HepG2 (cell line): Measurements from ENCODE around the gene DND1. TPM values are rescaled to one million over a fixed set of nuclear protein-coding genes. Genes with fewer than 3 reads are reported as not detected.
A peak's percentile ranks its signal among the peaks of the same experiment; 100 is the strongest.

Experiments used
- CBX1 ChIP-seq: IDR thresholded peaks from one replicate; pipeline ENCODE4 v1.6.1; 2016; ENCODE audit warnings: antibody characterized with exemption, low read depth
- CCDC6 ChIP-seq: sonication (generic); formaldehyde crosslinking; IDR thresholded peaks from 2 replicates; pipeline ENCODE4 v1.8.1; 2022; ENCODE audit warnings: mild to moderate bottlenecking, missing genetic modification reagents, moderate library complexity
- KMT2A ChIP-seq: sonication (generic); formaldehyde crosslinking; IDR thresholded peaks from 2 replicates; pipeline ENCODE4 v1.4.0; 2020; ENCODE audit warnings: missing genetic modification reagents
- LBX2 ChIP-seq: sonication (generic); formaldehyde crosslinking; IDR thresholded peaks from 2 replicates; pipeline ENCODE4 v1.5.0; 2020; ENCODE audit warnings: missing genetic modification reagents, mild to moderate bottlenecking, borderline replicate concordance
- MIER2 ChIP-seq: IDR thresholded peaks from 2 replicates; pipeline ENCODE4 v1.6.1; 2016; ENCODE audit warnings: missing biosample characterization, missing genetic modification reagents
- MIXL1 ChIP-seq: IDR thresholded peaks from 2 replicates; pipeline ENCODE4 v1.6.1; 2016
- MLLT10 ChIP-seq: sonication (generic); formaldehyde crosslinking; IDR thresholded peaks from 2 replicates; pipeline ENCODE4 v1.4.0; 2020; ENCODE audit warnings: missing genetic modification reagents
- MTF2 ChIP-seq: sonication (generic); formaldehyde crosslinking; IDR thresholded peaks from 2 replicates; pipeline ENCODE4 v1.5.0; 2020; ENCODE audit warnings: missing genetic modification reagents, borderline replicate concordance
- NR2C2 ChIP-seq: sonication (generic); formaldehyde crosslinking; IDR thresholded peaks from 2 replicates; pipeline ENCODE4 v1.4.0; 2020; ENCODE audit warnings: missing genetic modification reagents, mild to moderate bottlenecking, moderate library complexity, borderline replicate concordance
- STAT5B ChIP-seq: sonication (generic); formaldehyde crosslinking; IDR thresholded peaks from 2 replicates; pipeline ENCODE4 v1.4.0; 2020; ENCODE audit warnings: missing genetic modification reagents
- TBP ChIP-seq: sonication (generic); formaldehyde crosslinking; IDR thresholded peaks from 2 replicates; pipeline ENCODE4 v1.5.0; 2020; ENCODE audit warnings: missing genetic modification reagents
- TP53 ChIP-seq: sonication (generic); formaldehyde crosslinking; conservative IDR thresholded peaks from 2 replicates; pipeline ENCODE4 v1.4.0; 2020; ENCODE audit warnings: missing genetic modification reagents
- ZBTB14 ChIP-seq: sonication (generic); formaldehyde crosslinking; IDR thresholded peaks from 2 replicates; pipeline ENCODE4 v1.4.0; 2020; ENCODE audit warnings: missing genetic modification reagents
- ZFP36 ChIP-seq: fragments of 150-350 bp; IDR thresholded peaks from 2 replicates; pipeline ENCODE4 v1.6.1; 2018; ENCODE audit warnings: borderline replicate concordance, low read length, low read depth; ENCODE audit not compliant: partially characterized antibody
- ZFP90 ChIP-seq: sonication (generic); formaldehyde crosslinking; IDR thresholded peaks from 2 replicates; pipeline ENCODE4 v1.8.0; 2022; ENCODE audit warnings: missing genetic modification reagents, mild to moderate bottlenecking, inconsistent platforms, borderline replicate concordance
- ZNF503 ChIP-seq: sonication (generic); formaldehyde crosslinking; IDR thresholded peaks from 2 replicates; pipeline ENCODE4 v1.4.0; 2020; ENCODE audit warnings: missing genetic modification reagents
- ZNF512 ChIP-seq: sonication (generic); formaldehyde crosslinking; IDR thresholded peaks from 2 replicates; pipeline ENCODE4 v1.4.0; 2020; ENCODE audit warnings: mild to moderate bottlenecking, missing genetic modification reagents
- ZNF562 ChIP-seq: sonication (generic); formaldehyde crosslinking; IDR thresholded peaks from 2 replicates; pipeline ENCODE4 v1.8.0; 2022; ENCODE audit warnings: missing genetic modification reagents, borderline replicate concordance
- ZNF782 ChIP-seq: sonication (generic); formaldehyde crosslinking; IDR thresholded peaks from 2 replicates; pipeline ENCODE4 v1.4.0; 2020; ENCODE audit warnings: missing genetic modification reagents, mild to moderate bottlenecking, borderline replicate concordance
- ZNF788 ChIP-seq: sonication (generic); formaldehyde crosslinking; IDR thresholded peaks from 2 replicates; pipeline ENCODE4 v1.5.0; 2020; ENCODE audit warnings: mild to moderate bottlenecking, missing genetic modification reagents, borderline replicate concordance
- ZSCAN5A ChIP-seq: sonication (generic); formaldehyde crosslinking; IDR thresholded peaks from 2 replicates; pipeline ENCODE4 v1.8.0; 2022; ENCODE audit warnings: mild to moderate bottlenecking, missing genetic modification reagents, borderline replicate concordance
- polyA plus RNA-seq, 8 experiments: library from polyadenylated mRNA; depleted of rRNA in 3 of 8; stranded (reverse) in 7 of 8; unstranded in 1 of 8; fragments of >200 nt; fragmentation: Illumina TruSeq in 4 of 8; extraction: Trizol in 4 of 8; gene quantifications; 2 replicates each; pipeline versions ENCODE4 v1.2.1 to v1.2.3, GENCODE V29; 2011 to 2016; ENCODE audit warnings: low read depth in 4 of 8, missing spikeins in 1 of 8, mixed read lengths in 1 of 8; ENCODE audit not compliant: insufficient read depth in 1 of 8
- total RNA-seq, 5 experiments: library from RNA; depleted of rRNA; stranded (reverse); fragments of >200 nt; fragmentation: Illumina TruSeq; extraction: Trizol; gene quantifications; 2 replicates each; pipeline ENCODE4 v1.2.3, GENCODE V29; 2016; ENCODE audit warnings: low read depth in 1 of 5

Gene DND1
- total and polyA plus RNA-seq, 2 of the 13 experiments (the other 11 are each of a cell fraction or from before 2014, with no cell fraction given), result 0.48 to 0.55 TPM

GRCh38 chr5:140690941-140691924 lies 17.9 kb upstream of the DND1 start, which contains the start of the genes HARS1 and HARS2 (continued):
- TF ChIP-seq ZNF512, result 0 out of 2 replicates have a peak, but pooled peaks have one; percentile 48
- no peak for TF ChIP-seq ZNF562 (CRISPR knock-in tag)
- 0 out of 2 replicates have a peak, but pooled peaks have one; percentile 28 for TF ChIP-seq STAT5B (CRISPR knock-in tag)
- 0 out of 2 replicates have a peak, but pooled peaks have one; percentile 31 for TF ChIP-seq LBX2 (CRISPR knock-in tag)
- TF ChIP-seq ZFP36, result no peak
- peak; percentile 25 for TF ChIP-seq CBX1
- TF ChIP-seq NR2C2, result peak; percentile 95
- TF ChIP-seq ZFP90 (CRISPR knock-in tag), result peak; percentile 84
- TF ChIP-seq ZNF503 (CRISPR knock-in tag), result peak; percentile 90
- 0 out of 2 replicates have a peak, but pooled peaks have one; percentile 72 for TF ChIP-seq TBP (CRISPR knock-in tag)
- peak; percentile 92 for TF ChIP-seq ZNF788
- no peak for TF ChIP-seq MTF2 (CRISPR knock-in tag)
- no peak for TF ChIP-seq MLLT10 (CRISPR knock-in tag)
- peak; percentile 75; the same call in 1 of the 2 replicates for TF ChIP-seq MIER2 (CRISPR knock-in tag)
- TF ChIP-seq ZBTB14 (CRISPR knock-in tag), result no peak
- peak; percentile 83; the same call in 1 of the 2 replicates for TF ChIP-seq ZSCAN5A (CRISPR knock-in tag)
- peak; percentile 76; the same call in 1 of the 2 replicates for TF ChIP-seq CCDC6 (CRISPR knock-in tag)
- TF ChIP-seq MIXL1 (CRISPR knock-in tag), result peak; percentile 55
- peak; percentile 53; the same call in 1 of the 2 replicates for TF ChIP-seq TP53 (CRISPR knock-in tag)
- no peak for TF ChIP-seq ZNF782 (CRISPR knock-in tag)
- peak; percentile 98 for TF ChIP-seq KMT2A (CRISPR knock-in tag)
